Gastrocnemius medialis (tissue), 4 donors: ENCODE results near the gene EHBP1L1. TPM values are rescaled to one million over a fixed set of nuclear protein-coding genes. Genes with fewer than 3 reads are reported as not detected.

Experiments
- ATAC-seq, 2 donors: fragments of 150-250 bp; one replicate each; pipeline ENCODE4 v1.9.1; 2016
- DNase-seq, 2 donors: peaks; one replicate each; pipeline ENCODE4 v3.0.0-alpha.2; 2019
- H3K27ac ChIP-seq, 4 donors: fragments of 200-600 bp; sonication (generic); 1 replicate in 1 of 4; 2 replicates in 3 of 4; pipeline ENCODE4 v1.5.1; 2016 to 2018; ENCODE audit warnings: mild to moderate bottlenecking in 2 of 4, moderate library complexity in 1 of 4
- H3K27me3 ChIP-seq, 3 donors: fragments of 200-600 bp; sonication (generic) in 2 of 3; 1 replicate in 1 of 3; 2 replicates in 2 of 3; pipeline versions ENCODE4 v1.5.1 to v1.6.0; 2016 to 2019; ENCODE audit warnings: mild to moderate bottlenecking in 1 of 3, moderate library complexity in 1 of 3
- H3K36me3 ChIP-seq, 2 donors: fragments of 200-600 bp; sonication (generic) in 1 of 2; one replicate each; pipeline ENCODE4 v1.5.1; 2017 to 2018
- H3K4me1 ChIP-seq, 2 donors: fragments of 200-600 bp; sonication (generic) in 1 of 2; one replicate each; pipeline ENCODE4 v1.5.1; 2016 to 2017; ENCODE audit warnings: mild to moderate bottlenecking in 2 of 2
- H3K4me3 ChIP-seq, 4 donors: fragments of 200-600 bp; sonication (generic) in 3 of 4; 1 replicate in 1 of 4; 2 replicates in 3 of 4; pipeline ENCODE4 v1.5.1; 2016 to 2019; ENCODE audit warnings: mild to moderate bottlenecking in 2 of 4
- H3K9me3 ChIP-seq, 3 donors: fragments of 200-600 bp; sonication (generic) in 2 of 3; 1 replicate in 1 of 3; 2 replicates in 2 of 3; pipeline ENCODE4 v1.5.1; 2016 to 2019
- CTCF ChIP-seq, 5 experiments: fragments of 450-650 bp in 3 of 5; fragments of 200-600 bp in 2 of 5; sonication (generic) in 2 of 5; IDR thresholded peaks in 4 of 5; conservative IDR thresholded peaks in 1 of 5; 1 replicate in 4 of 5; 2 replicates in 1 of 5; pipeline ENCODE4 v1.5.1; 2016 to 2019; ENCODE audit warnings: antibody characterized with exemption in 5 of 5, mild to moderate bottlenecking in 3 of 5, moderate library complexity in 3 of 5
- POLR2A ChIP-seq, 2 donors: fragments of 450-650 bp; IDR thresholded peaks; one replicate each; pipeline ENCODE4 v1.6.1; 2017; ENCODE audit warnings: antibody characterized with exemption in 2 of 2, mild to moderate bottlenecking in 2 of 2, moderate library complexity in 2 of 2
- in situ Hi-C, 4 donors: fragments of 200-750 bp; cut with MboI; loops; one replicate each; pipeline versions ENCODE4 v1.15.0 to v1.8.0; 2017; ENCODE audit warnings: low sequenced_read_pairs in 4 of 4
- intact Hi-C: fragments of 100-400 bp; cut with DNase I; formaldehyde crosslinking; loops from one replicate; pipeline ENCODE4 v1.15.1; 2023; ENCODE audit warnings: low total_unique reads
- total RNA-seq, 4 donors: library from RNA; depleted of rRNA; stranded (reverse); fragments of >200 nt; gene quantifications; one replicate each; pipeline versions ENCODE4 v1.1.0 to v1.2.3, GENCODE V29; 2016

The EHBP1L1 gene
- total RNA-seq, 4 donors from 2014 or later: 191 to 374 (median 250) TPM

GRCh38 chr11:65572356-65573051, 3.3 kb upstream of the EHBP1L1 start, which contains the start of gene FAM89B:
Gene FAM89B, plus strand, starts transcription at chr11:65572538. Its CDS starts 132 bp downstream, at chr11:65572670.
- intact Hi-C loops: loop anchor here (5.0 kb wide), 1 partner anchor 100 kb away; no protein-coding TSS in a partner anchor
- ATAC-seq (peak; percentile 17 to 25), DNase-seq (peak; percentile 81 to 88)
- H3K9me3 ChIP-seq: no peaks in the 10 kb centered on the region
- TF ChIP-seq CTCF (IDR thresholded peaks at IDR 0.05 in 4 of 5, conservative IDR thresholded peaks at IDR 0.05 in 1 of 5): peak in 1 of 5 experiments; percentile 27
- TF ChIP-seq POLR2A (IDR thresholded peaks at IDR 0.05): peak; percentile 82 to 85
- no peaks in the 10 kb centered on the region for H3K27me3 ChIP-seq
- peaks cover 0 to 3% of the 10 kb centered on the region in 2 donors for H3K36me3 ChIP-seq
- in situ Hi-C loops: no loop called here
- peaks cover 62 to 75% of the 10 kb centered on the region in 2 donors for H3K4me1 ChIP-seq
- H3K27ac ChIP-seq: peak within 1 kb of the TSS; percentile 100
- H3K4me3 ChIP-seq: peak within 1 kb of the TSS; percentile 84 to 99 (median 95)

GRCh38 chr11:65573391-65574079, 2.3 kb upstream of the EHBP1L1 start:
- Histone ChIP-seq H3K9me3 (no peaks in the 10 kb centered on the region), H3K4me1 (peaks cover 67 to 77% of the 10 kb centered on the region in 2 donors), H3K27ac (peak overlapping the region; percentile 100), H3K27me3 (no peaks in the 10 kb centered on the region), H3K36me3 (peaks cover 0 to 3% of the 10 kb centered on the region in 2 donors), H3K4me3 (peak overlapping the region; percentile 64 to 97 (median 76))
- in situ Hi-C loops: no loop called here
- intact Hi-C loops: loop anchor here (1.0 to 5.0 kb wide), 3 partner anchors 15 to 101 kb away; no protein-coding TSS in a partner anchor
- DNase-seq: peak; percentile 68 to 85
- ATAC-seq: no peak
- TF ChIP-seq CTCF (IDR thresholded peaks at IDR 0.05 in 4 of 5, conservative IDR thresholded peaks at IDR 0.05 in 1 of 5): no peak
- peak in 1 of 2 donors; percentile 6 for TF ChIP-seq POLR2A (IDR thresholded peaks at IDR 0.05)

GRCh38 chr11:65574109-65574810, 1.6 kb upstream of the EHBP1L1 start:
- no peaks in the 10 kb centered on the region for H3K27me3 ChIP-seq

More at GRCh38 chr11:65574109-65574810, 1.6 kb upstream of the EHBP1L1 start:
- Histone ChIP-seq H3K36me3 (peaks cover 0 to 4% of the 10 kb centered on the region in 2 donors), H3K9me3 (no peaks in the 10 kb centered on the region), H3K27ac (peak overlapping the region; percentile 100), H3K4me1 (peaks cover 67 to 77% of the 10 kb centered on the region in 2 donors), H3K4me3 (peak overlapping the region; percentile 64 to 97 (median 76))
- peak; percentile 52 to 57 for TF ChIP-seq POLR2A (IDR thresholded peaks at IDR 0.05)
- TF ChIP-seq CTCF (IDR thresholded peaks at IDR 0.05 in 4 of 5, conservative IDR thresholded peaks at IDR 0.05 in 1 of 5): peak; percentile 84 to 99 (median 97)
- peak; percentile 78 to 85 for DNase-seq
- intact Hi-C loops: loop anchor here (1.0 to 5.0 kb wide), 3 partner anchors 14 to 102 kb away; no protein-coding TSS in a partner anchor
- in situ Hi-C loops: no loop called here
- peak; percentile 6 to 13 for ATAC-seq
